OCI-LY1 (cell line): Measurements from ENCODE around the gene FRAS1.

Experiments
- H2AFZ ChIP-seq: fragments of 200-600 bp; sonication (generic), shearing (Covaris generic); 2 replicates; pipeline ENCODE4 v1.6.0; 2014; ENCODE audit warnings: antibody characterized with exemption, mild to moderate bottlenecking, low read length
- H3F3A ChIP-seq: fragments of 200-600 bp; sonication (generic), shearing (Covaris generic); 2 replicates; pipeline ENCODE4 v1.6.0; 2014; ENCODE audit warnings: mild to moderate bottlenecking, antibody characterized with exemption, low read length, moderate library complexity; ENCODE audit not compliant: insufficient read depth
- H3K27ac ChIP-seq: fragments of 200-600 bp; sonication (generic); 2 replicates; pipeline ENCODE4 v1.5.1; 2014; ENCODE audit warnings: low read length, mixed run types, mild to moderate bottlenecking, low read depth; ENCODE audit not compliant: poor library complexity, severe bottlenecking
- H3K27me3 ChIP-seq: fragments of 200-600 bp; sonication (generic); 2 replicates; pipeline ENCODE4 v1.6.0; 2014; ENCODE audit warnings: antibody characterized with exemption, mild to moderate bottlenecking, low read length, moderate library complexity; ENCODE audit not compliant: insufficient read depth
- H3K36me3 ChIP-seq: fragments of 200-600 bp; sonication (generic); 2 replicates; pipeline ENCODE4 v1.6.1; 2014; ENCODE audit warnings: mild to moderate bottlenecking, antibody characterized with exemption, low read length, moderate library complexity, mixed read lengths; ENCODE audit not compliant: insufficient read depth
- H3K4me1 ChIP-seq: fragments of 200-600 bp; sonication (generic); 2 replicates; pipeline ENCODE4 v1.5.1; 2014; ENCODE audit warnings: mild to moderate bottlenecking, low read length, moderate library complexity; ENCODE audit not compliant: insufficient read depth, severe bottlenecking
- H3K4me2 ChIP-seq: fragments of 200-600 bp; sonication (generic), shearing (Covaris generic); 2 replicates; pipeline ENCODE4 v1.6.1; 2014; ENCODE audit warnings: low read length
- H3K4me3 ChIP-seq: fragments of 200-600 bp; sonication (generic); 2 replicates; pipeline ENCODE4 v1.5.1; 2014; ENCODE audit warnings: low read length, low read depth, mild to moderate bottlenecking, mixed read lengths; ENCODE audit not compliant: poor library complexity, severe bottlenecking
- H3K79me2 ChIP-seq: fragments of 200-600 bp; shearing (Covaris generic); 2 replicates; pipeline ENCODE4 v1.6.1; 2016; ENCODE audit warnings: mixed run types, low read length, mixed read lengths; ENCODE audit not compliant: insufficient read depth
- H3K9ac ChIP-seq: fragments of 200-600 bp; sonication (generic), shearing (Covaris generic); 2 replicates; pipeline ENCODE4 v1.6.1; 2014; ENCODE audit warnings: mild to moderate bottlenecking, low read length, mixed read lengths
- H3K9me2 ChIP-seq: fragments of 200-600 bp; sonication (generic), shearing (Covaris generic); 2 replicates; pipeline ENCODE4 v1.6.1; 2014; ENCODE audit warnings: low read depth, mild to moderate bottlenecking, low read length, mixed read lengths
- H3K9me3 ChIP-seq: fragments of 200-600 bp; shearing (Covaris generic); 2 replicates; pipeline ENCODE4 v1.6.1; 2014; ENCODE audit warnings: low read length, mixed read lengths
- H4K20me1 ChIP-seq: fragments of 200-600 bp; sonication (generic), shearing (Covaris generic); 2 replicates; pipeline ENCODE4 v1.6.0; 2016; ENCODE audit warnings: mild to moderate bottlenecking, low read length; ENCODE audit not compliant: insufficient read depth
- CTCF ChIP-seq: fragments of 200-600 bp; sonication (generic), shearing (Covaris generic); IDR thresholded peaks from 2 replicates; pipeline ENCODE4 v1.5.1; 2017; ENCODE audit warnings: mild to moderate bottlenecking, antibody characterized with exemption, low read length, moderate library complexity, mixed read lengths
- EZH2 ChIP-seq: fragments of 200-600 bp; sonication (generic), shearing (Covaris generic); IDR thresholded peaks from 2 replicates; pipeline ENCODE4 v1.8.0; 2017; ENCODE audit warnings: borderline replicate concordance, mixed run types, mild to moderate bottlenecking, antibody characterized with exemption, low read length, moderate library complexity, mixed read lengths

Gene FRAS1

DNA sequence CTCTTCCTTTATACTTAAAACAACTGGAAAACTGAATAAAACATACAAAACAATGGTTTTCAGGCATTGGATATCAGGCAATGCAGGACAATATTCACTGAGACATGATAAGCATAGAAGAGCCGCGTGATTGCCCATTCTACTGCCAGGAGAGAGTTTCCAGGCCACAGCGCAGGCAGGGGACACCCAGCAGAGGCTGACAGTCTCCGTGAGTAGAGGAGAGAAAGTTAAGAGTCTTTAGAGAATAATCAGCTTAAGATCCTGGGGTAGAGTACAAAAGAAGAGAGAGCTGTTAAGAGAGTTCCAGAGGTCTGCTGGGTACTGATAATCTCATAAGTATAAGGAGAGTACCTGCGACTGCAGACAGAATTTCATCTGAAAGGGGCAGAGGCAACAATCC is 18.4 kb upstream of the FRAS1 start:
- no peak overlapping the region for H3K9ac ChIP-seq
- H3K36me3 ChIP-seq: no peaks in the 10 kb centered on the region
- H3K27ac ChIP-seq: no peak overlapping the region
- no peaks in the 10 kb centered on the region for H3K27me3 ChIP-seq
- H3K4me3 ChIP-seq: no peak overlapping the region
- no peak overlapping the region for H3K4me2 ChIP-seq
- no peak overlapping the region for H2AFZ ChIP-seq
- no peak for TF ChIP-seq EZH2
- no peaks in the 10 kb centered on the region for H3F3A ChIP-seq
- H4K20me1 ChIP-seq: no peaks in the 10 kb centered on the region
- no peaks in the 10 kb centered on the region for H3K9me2 ChIP-seq
- H3K79me2 ChIP-seq: no peaks in the 10 kb centered on the region
- H3K9me3 ChIP-seq: no peaks in the 10 kb centered on the region
- no peaks in the 10 kb centered on the region for H3K4me1 ChIP-seq

DNA sequence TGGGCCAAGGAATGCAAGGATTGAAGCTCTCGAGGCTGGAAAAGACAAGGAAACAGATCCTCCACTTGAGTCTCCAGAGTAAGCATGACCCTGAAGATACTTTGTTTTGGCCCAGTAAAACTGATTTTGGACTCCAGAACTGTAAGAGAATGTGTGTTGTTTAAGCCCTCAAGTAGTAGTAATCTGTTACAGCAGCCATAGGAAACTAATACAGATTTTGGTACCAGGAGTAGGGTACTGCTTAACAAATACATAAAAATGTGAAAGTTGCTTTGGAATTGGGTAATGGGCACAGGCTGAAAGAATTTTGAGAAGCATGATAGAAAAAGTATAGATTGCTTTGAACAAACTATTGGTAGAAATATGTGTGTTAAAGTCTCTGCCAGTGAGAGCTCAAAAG is 17.4 kb upstream of the FRAS1 start:
- Histone ChIP-seq H3K4me3 (no peak overlapping the region), H3K9me3 (no peaks in the 10 kb centered on the region), H3K27me3 (no peaks in the 10 kb centered on the region), H3F3A (no peaks in the 10 kb centered on the region), H3K4me1 (no peaks in the 10 kb centered on the region), H3K79me2 (no peaks in the 10 kb centered on the region), H3K36me3 (no peaks in the 10 kb centered on the region), H2AFZ (no peak overlapping the region), H3K9ac (no peak overlapping the region), H3K27ac (no peak overlapping the region), H3K4me2 (no peak overlapping the region), H3K9me2 (no peaks in the 10 kb centered on the region), H4K20me1 (no peaks in the 10 kb centered on the region)
- TF ChIP-seq EZH2 (no peak), CTCF (no peak)

DNA sequence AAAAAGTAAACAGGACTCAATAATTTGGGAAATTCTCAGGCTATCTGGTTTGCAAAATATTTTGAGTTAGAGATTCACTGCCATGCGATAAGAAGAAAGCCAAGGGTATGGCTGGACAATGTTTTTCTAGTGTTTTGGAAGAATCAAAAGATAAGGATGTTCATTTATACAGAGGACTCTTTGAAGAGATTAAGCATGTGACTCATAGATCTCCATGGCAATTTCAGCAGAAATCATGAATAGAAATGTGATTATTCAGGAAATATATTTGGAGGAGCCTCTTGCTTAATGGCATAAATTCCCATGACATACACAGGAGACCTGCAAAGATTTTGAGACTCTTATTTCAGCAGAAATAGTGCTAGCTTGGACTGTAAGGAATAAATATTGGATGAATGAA is 16.7 kb upstream of the FRAS1 start:
- Histone ChIP-seq H3K4me3 (no peak overlapping the region), H3K79me2 (no peaks in the 10 kb centered on the region), H3K9me2 (no peaks in the 10 kb centered on the region), H3K9me3 (no peaks in the 10 kb centered on the region), H2AFZ (no peak overlapping the region), H3K9ac (no peak overlapping the region), H4K20me1 (no peaks in the 10 kb centered on the region), H3K36me3 (no peaks in the 10 kb centered on the region), H3K4me1 (no peaks in the 10 kb centered on the region), H3K27ac (no peak overlapping the region), H3F3A (no peaks in the 10 kb centered on the region), H3K4me2 (no peak overlapping the region), H3K27me3 (no peaks in the 10 kb centered on the region)
- TF ChIP-seq EZH2 (no peak), CTCF (no peak)

- peaks cover 2% of the 10 kb centered on the region; the same call in 1 of the 2 replicates for H3K9me3 ChIP-seq
- no peaks in the 10 kb centered on the region for H3K36me3 ChIP-seq
- no peaks in the 10 kb centered on the region for H3K4me1 ChIP-seq
- H3K4me3 ChIP-seq: no peak overlapping the region
- H2AFZ ChIP-seq: no peak overlapping the region
- 0 out of 2 replicates have a peak, but pooled peaks cover 4% of the 10 kb centered on the region for H3K27me3 ChIP-seq
- no peak overlapping the region for H3K27ac ChIP-seq
- TF ChIP-seq EZH2: no peak
- no peak for TF ChIP-seq CTCF
- H3K9me2 ChIP-seq: no peaks in the 10 kb centered on the region
- H3K4me2 ChIP-seq: no peak overlapping the region
- no peaks in the 10 kb centered on the region for H3F3A ChIP-seq
- no peaks in the 10 kb centered on the region for H4K20me1 ChIP-seq
- no peaks in the 10 kb centered on the region for H3K79me2 ChIP-seq
- no peak overlapping the region for H3K9ac ChIP-seq
Observed at GRCh38 chr4:78047366-78047765, 9.8 kb upstream of the FRAS1 start.
